ENCODE data around the gene UHRF1. TPM values are rescaled to one million over a fixed set of nuclear protein-coding genes. Genes with fewer than 3 reads are reported as not detected.
A peak's percentile ranks its signal among the peaks of the same experiment; 100 is the strongest.

The UHRF1 gene
- total and polyA plus RNA-seq, 2 of the 13 experiments (the other 11 are each of a cell fraction or from before 2014, with no cell fraction given), result 6.8 to 78.4 TPM

DNA sequence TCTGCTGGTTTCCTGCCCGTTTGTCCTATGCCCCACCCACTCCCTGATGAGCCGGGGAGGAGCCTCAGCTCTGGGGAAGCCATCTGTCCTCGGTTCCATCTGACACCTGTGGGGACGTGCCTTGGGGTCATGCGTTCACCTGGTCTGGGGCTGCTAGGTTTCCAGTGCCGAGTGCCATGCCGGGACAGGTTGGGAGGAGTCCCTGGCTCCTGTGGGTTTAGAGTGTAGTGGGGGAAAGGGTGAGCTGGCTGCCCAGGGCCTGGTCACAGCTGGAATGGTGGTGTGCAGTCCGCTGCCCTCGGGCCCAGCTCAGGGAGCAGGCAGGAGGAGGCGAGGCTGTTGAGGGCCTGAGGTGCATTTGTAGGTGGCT is 62.1 kb downstream of the UHRF1 start (continued):
- TF ChIP-seq BCL3 (CRISPR knock-in tag; IDR thresholded peaks at IDR 0.05) (no peak), MXD4 (CRISPR knock-in tag; IDR thresholded peaks at IDR 0.05) (no peak; the same call in 1 of the 2 replicates), ELF4 (CRISPR knock-in tag; IDR thresholded peaks at IDR 0.05; ENCODE audit: borderline replicate concordance) (no peak), ZNF652 (CRISPR knock-in tag; IDR thresholded peaks at IDR 0.05; ENCODE audit: borderline replicate concordance, low read depth) (no peak), ZNF234 (CRISPR knock-in tag; conservative IDR thresholded peaks at IDR 0.05) (no peak), ETS1 (CRISPR knock-in tag; IDR thresholded peaks at IDR 0.05) (no peak), GTF2F1 (IDR thresholded peaks at IDR 0.05; ENCODE audit: low read length) (no peak), MYC (CRISPR knock-in tag; IDR thresholded peaks at IDR 0.05; ENCODE audit: borderline replicate concordance) (no peak), GABPA (IDR thresholded peaks at IDR 0.05; ENCODE audit: low read depth, low read length) (no peak), GABPA (CRISPR knock-in tag; IDR thresholded peaks at IDR 0.05; ENCODE audit: low read depth) (no peak), DNMT1 (CRISPR knock-in tag; IDR thresholded peaks at IDR 0.05) (no peak), ZBTB10 (CRISPR knock-in tag; IDR thresholded peaks at IDR 0.05; ENCODE audit: borderline replicate concordance) (no peak), ZMYM4 (CRISPR knock-in tag; IDR thresholded peaks at IDR 0.05) (no peak), ARNTL (CRISPR knock-in tag; IDR thresholded peaks at IDR 0.05) (0 out of 2 replicates have a peak, but pooled peaks have one; percentile 50), ZNF446 (CRISPR knock-in tag; IDR thresholded peaks at IDR 0.05) (no peak), ATF7-NPFF (CRISPR knock-in tag; IDR thresholded peaks at IDR 0.05; ENCODE audit: low read depth) (no peak), ZNF580 (CRISPR knock-in tag; IDR thresholded peaks at IDR 0.05; ENCODE audit: borderline replicate concordance, low read depth) (no peak), ZNF558 (CRISPR knock-in tag; IDR thresholded peaks at IDR 0.05; ENCODE audit: borderline replicate concordance) (no peak), ZNF17 (CRISPR knock-in tag; IDR thresholded peaks at IDR 0.05) (no peak), KAT8 (CRISPR knock-in tag; IDR thresholded peaks at IDR 0.05) (no peak)
- TF ChIP-seq, protein P1, sequence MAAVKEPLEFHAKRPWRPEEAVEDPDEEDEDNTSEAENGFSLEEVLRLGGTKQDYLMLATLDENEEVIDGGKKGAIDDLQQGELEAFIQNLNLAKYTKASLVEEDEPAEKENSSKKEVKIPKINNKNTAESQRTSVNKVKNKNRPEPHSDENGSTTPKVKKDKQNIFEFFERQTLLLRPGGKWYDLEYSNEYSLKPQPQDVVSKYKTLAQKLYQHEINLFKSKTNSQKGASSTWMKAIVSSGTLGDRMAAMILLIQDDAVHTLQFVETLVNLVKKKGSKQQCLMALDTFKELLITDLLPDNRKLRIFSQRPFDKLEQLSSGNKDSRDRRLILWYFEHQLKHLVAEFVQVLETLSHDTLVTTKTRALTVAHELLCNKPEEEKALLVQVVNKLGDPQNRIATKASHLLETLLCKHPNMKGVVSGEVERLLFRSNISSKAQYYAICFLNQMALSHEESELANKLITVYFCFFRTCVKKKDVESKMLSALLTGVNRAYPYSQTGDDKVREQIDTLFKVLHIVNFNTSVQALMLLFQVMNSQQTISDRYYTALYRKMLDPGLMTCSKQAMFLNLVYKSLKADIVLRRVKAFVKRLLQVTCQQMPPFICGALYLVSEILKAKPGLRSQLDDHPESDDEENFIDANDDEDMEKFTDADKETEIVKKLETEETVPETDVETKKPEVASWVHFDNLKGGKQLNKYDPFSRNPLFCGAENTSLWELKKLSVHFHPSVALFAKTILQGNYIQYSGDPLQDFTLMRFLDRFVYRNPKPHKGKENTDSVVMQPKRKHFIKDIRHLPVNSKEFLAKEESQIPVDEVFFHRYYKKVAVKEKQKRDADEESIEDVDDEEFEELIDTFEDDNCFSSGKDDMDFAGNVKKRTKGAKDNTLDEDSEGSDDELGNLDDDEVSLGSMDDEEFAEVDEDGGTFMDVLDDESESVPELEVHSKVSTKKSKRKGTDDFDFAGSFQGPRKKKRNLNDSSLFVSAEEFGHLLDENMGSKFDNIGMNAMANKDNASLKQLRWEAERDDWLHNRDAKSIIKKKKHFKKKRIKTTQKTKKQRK (IDR thresholded peaks at IDR 0.05; ENCODE audit: low read length), result no peak
- TF ChIP-seq, protein P2, sequence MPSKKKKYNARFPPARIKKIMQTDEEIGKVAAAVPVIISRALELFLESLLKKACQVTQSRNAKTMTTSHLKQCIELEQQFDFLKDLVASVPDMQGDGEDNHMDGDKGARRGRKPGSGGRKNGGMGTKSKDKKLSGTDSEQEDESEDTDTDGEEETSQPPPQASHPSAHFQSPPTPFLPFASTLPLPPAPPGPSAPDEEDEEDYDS (CRISPR knock-in tag; IDR thresholded peaks at IDR 0.05), result 0 out of 2 replicates have a peak, but pooled peaks have one; percentile 24
